H54 (cell line): Measurements from ENCODE around the gene RACGAP1.
"Not testable (repeated sequence)": the region's sequence is repeated elsewhere in the genome, so short reads cannot be mapped to it uniquely, and the experiment has no call there.

Source experiments
- DNase-seq: peaks from one replicate; pipeline ENCODE4 v3.0.0; 2011; ENCODE audit warnings: low spot score, mixed read lengths; ENCODE audit not compliant: insufficient read length
- FAIRE-seq: peaks from 3 replicates; lab custom pipeline; 2011; peaks lifted over from hg19 to GRCh38; lab: Jason Lieb, UNC
- POLR2A ChIP-seq: IDR thresholded peaks from 2 replicates; pipeline ENCODE4 v1.6.1; 2011; ENCODE audit warnings: low read depth, mild to moderate bottlenecking, low read length

RACGAP1 gene

DNA sequence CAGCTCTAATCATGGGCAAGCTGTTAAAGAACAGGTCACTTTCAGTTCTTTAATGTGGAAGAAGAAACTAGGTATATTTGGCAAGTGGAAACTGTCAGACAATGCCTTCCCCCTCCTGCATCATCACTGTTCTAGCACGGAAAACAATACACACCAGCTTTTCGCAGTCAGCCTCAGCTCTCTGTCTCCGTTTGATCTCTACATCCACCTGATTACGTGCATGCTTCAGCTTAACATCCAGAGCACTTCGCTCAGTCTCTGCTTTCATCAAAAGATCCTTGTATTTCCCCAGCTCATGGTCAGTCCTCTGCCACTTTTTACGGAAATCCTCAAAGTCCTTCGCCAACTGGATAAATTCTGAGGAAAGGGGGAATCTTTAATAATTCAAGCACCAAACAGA lies 19.0 kb downstream of the RACGAP1 start:
- no peak for TF ChIP-seq POLR2A
- DNase-seq (no peak), FAIRE-seq (no peak)

DNA sequence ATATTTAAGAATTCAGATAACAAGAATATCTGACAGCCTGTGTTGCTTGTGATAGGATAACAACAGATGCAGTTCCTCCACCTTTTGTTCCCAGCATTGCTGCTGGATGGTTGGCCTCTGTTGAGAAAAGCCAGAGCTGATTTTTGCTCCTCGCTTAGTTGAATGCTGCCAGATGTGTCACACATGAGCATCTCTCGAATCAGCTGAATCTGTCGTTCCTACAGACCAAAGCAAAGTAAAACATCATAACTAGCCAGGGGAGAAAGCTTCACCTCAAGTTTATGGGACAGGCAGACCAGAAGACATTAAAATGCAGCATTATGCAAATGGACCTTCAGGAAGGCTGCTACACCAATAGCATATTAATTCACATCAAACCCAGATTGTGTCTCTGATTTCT lies 20.1 kb downstream of the RACGAP1 start:
- no peak for TF ChIP-seq POLR2A

DNA sequence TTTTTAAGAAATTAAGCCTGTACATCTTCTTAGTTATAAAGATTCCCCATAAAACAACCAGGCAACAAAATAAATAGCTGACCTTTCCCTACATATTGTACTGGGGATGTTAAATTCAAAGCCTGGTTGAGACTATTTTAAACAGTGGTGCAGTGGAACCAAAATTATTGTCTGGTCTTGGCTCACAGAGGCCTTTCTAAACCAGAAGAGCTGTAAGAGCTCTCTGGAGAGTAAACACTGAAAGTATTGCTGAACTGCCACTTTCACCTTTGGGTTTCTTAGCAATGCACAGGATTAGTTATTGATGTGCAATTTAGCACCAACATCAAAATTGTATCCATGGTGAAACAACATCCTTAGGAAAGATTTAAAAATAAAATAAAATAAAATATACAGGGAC lies 20.6 kb downstream of the RACGAP1 start:
- DNase-seq (no peak), FAIRE-seq (no peak)
- no peak for TF ChIP-seq POLR2A

More for the DNA sequence above, 20.1 kb downstream of the RACGAP1 start:
- no peak for DNase-seq
- no peak for FAIRE-seq

DNA sequence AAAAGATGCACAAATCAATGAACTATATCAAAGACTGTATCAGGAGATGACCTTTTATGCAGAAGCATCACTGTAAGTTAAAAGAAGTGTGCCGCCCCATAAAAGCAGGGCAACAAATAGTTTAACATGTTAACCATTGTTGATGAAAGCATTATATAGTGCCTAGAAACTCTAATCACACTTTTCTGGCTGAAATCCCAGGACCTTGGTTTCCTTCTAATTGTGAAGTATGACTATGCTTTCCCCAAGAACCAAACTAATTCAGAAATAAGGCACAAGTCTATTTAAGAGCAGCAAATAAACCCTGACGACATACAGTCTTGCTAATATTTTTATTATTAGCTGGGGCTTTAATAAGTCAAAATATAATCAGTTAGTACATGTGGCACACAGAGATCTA lies 21.7 kb downstream of the RACGAP1 start:
- DNase-seq (no peak), FAIRE-seq (no peak)
- no peak for TF ChIP-seq POLR2A

DNA sequence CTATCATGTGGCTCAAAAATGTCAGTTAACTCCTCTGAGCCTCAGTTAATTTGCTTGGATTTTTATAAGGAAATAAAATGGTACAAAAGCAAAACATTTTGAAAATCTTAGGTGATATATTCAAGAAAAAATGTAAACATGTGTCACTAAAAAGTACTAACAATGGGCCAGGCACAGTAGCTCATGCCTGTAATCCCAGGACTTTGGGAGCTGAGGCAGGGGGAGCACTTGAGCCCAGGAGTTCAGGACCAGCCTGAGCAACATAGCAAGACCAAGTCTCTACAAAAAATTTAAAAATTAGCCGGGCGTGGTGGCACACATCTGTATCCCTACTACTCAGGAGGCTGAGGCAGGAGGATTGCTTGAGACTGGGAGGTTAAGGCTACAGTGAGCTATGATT lies 26.8 kb downstream of the RACGAP1 start:
- DNase-seq, result no peak
- FAIRE-seq, result no peak
- no peak for TF ChIP-seq POLR2A

DNA sequence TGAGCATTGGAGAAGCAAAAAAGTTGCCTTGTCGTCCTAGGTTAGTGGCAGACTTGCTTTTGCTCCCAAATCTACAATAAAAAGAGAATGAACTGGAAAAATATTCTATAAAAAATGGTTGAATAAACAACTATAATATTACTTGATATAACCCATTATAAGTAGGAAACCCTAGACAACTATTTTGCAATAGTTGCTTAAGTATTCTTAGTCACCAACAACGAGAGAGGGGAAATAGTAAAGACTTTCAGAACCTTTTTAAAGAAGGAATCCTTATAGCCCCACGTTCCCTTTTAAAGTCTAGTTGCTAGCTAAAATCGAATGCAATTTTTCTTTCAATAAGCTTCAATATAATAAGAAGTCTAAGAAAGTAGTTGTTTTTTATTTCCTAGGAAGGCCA lies 35.0 kb downstream of the RACGAP1 start:
- FAIRE-seq (no peak), DNase-seq (no peak)
- TF ChIP-seq POLR2A, result no peak

DNA sequence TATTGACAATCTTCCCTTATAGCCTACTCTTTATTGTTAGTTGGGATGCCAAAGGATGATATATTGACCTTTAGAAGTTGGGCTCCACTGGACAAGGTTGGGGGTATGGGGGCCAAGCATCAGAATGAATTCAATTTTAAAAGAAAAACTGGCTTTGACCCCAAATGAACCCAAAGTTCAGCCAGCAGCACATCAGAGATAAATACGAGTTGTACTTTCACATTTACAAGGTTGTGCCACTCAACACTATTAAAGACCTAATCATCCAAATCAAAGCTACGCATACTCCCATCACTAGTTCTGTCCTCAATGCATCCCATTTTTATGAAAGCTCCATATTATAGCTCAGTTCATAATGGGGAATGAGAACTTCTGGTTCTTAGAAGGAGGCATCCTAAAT lies 35.9 kb downstream of the RACGAP1 start:
- not testable (repeated sequence) for FAIRE-seq, DNase-seq

DNA sequence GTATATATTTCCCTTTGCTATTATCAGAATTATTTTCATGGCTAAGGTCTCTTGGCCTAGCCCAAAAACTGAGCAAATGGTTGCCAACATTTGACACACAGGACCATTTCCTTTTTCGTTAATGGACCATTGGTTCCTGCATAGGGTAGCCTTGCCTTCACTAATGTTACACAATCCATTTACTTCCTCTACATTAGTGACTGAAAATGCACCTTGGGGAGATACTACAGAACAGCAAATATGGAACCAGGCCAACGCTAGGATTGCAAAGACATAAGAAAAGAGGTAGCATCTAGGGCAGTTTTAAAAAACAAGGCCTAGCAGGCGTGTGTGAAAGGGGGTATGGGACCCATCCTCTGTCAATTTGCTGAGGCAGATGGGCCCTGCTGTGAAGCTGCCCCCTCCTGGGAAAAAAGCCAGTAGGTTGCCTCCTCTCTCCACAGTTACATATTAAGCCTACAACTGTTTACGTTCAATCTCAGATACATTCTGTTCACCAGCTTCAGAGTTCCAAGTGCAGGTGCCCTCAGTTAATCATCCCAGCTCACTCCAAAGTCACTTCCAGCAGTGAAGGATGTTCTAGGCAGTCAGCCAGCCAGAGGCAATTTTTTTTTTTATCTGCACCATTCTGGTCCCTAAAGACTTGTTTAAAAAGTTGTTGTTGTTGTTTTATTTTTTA lies 37.5 kb downstream of the RACGAP1 start:
- TF ChIP-seq POLR2A, result no peak
- FAIRE-seq, result no peak
- no peak for DNase-seq

DNA sequence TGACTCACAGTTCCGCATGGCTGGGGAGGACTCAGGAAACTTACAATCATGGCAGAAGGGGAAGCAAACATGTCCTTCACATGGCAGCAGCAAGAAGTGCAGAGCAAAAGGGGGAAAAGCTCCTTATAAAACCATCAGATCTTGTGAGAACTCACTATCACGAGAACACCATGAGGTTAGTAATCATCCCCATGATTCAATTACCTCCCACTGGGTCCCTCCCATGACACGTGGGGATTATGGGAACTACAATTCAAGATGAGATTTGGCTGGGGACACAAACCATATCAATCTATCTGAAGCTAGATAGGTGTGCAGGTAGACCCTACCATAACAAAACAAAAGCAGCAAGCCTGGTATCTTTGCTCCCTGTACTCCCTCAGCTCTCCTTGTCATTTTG lies 38.8 kb downstream of the RACGAP1 start:
- DNase-seq, FAIRE-seq: not testable (repeated sequence)

DNA sequence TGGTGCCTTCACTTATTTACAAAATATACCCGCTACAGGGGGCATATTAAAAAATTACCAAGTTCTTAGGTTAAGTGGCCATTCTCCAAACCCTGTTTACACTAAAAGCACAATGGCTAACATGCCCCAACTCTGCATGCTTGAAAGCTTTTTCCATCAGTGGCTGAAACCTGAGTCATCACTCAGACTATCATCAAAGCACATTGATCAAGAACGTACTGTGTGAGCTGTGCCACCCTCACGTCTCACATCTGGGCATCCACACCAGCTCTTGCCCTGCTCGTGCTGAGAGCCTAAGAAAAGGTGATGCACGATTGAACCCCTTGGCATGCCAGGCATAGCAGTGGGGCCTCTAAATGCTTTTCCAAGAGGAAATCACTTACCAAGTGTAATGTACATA lies 39.3 kb downstream of the RACGAP1 start:
- no peak for DNase-seq
- no peak for TF ChIP-seq POLR2A
- FAIRE-seq, result no peak

DNA sequence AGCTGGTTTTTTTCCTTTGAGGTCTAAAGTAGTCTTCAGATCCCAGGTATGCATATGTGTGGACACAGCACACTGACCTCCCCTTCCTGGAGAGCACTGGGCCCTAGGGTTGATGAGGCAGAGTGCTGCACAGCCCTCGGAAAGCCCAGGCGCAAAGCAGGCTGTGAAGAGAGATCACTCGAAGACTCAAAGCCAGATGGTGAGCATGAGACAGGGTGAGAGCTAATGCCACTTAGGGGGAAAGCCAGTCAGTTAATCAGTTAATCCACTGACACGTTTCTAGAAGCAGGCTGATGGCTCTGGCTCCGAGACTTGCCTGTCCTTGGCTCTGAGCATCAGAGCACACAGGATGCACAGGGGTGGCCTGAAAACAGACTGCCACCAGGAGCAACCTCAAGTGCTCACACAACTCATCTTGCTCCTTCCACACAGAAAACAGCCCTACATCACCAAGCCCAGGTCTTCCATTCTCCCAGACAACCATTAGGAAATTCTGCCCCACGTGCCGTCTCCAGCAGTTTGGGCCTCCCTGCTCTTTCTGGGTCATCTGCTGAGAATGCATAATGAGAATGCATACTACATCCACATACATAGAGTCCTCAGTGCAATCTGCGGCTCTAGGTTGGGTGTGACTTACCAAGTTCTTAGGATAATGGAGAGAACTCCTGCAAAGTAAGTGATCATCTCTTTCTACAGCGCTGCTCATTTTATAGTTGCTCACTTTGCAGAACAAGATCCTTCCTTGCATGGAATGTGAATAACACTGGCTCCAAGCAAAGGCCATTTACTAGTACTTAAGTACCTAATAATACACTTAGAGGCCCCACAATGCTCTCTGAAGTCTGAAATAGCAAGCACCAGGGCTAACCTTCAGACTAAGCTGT lies 40.6 kb downstream of the RACGAP1 start:
- TF ChIP-seq POLR2A, result no peak
- FAIRE-seq, result no peak
- DNase-seq, result no peak

DNA sequence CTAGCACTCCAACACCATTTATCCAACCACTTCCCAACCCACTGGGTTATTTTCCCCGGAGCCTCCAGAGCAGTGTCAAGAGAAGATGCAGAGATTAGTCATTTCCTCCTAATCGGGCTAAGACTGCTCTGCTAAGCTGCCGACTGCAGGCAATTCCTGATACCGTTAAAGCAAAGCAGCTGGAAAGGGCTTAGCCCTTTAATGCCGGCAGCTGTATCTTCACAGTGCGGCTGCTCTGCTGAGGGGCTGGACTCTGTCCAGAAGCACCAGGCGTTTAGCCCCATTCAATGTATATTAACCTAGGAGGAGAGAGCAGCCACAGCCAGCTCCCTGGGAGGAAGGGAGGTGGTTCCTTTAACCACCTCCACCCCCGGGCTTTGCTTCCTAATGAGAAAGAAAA lies 41.4 kb downstream of the RACGAP1 start:
- DNase-seq (no peak), FAIRE-seq (peak; percentile 86)
- no peak for TF ChIP-seq POLR2A

DNA sequence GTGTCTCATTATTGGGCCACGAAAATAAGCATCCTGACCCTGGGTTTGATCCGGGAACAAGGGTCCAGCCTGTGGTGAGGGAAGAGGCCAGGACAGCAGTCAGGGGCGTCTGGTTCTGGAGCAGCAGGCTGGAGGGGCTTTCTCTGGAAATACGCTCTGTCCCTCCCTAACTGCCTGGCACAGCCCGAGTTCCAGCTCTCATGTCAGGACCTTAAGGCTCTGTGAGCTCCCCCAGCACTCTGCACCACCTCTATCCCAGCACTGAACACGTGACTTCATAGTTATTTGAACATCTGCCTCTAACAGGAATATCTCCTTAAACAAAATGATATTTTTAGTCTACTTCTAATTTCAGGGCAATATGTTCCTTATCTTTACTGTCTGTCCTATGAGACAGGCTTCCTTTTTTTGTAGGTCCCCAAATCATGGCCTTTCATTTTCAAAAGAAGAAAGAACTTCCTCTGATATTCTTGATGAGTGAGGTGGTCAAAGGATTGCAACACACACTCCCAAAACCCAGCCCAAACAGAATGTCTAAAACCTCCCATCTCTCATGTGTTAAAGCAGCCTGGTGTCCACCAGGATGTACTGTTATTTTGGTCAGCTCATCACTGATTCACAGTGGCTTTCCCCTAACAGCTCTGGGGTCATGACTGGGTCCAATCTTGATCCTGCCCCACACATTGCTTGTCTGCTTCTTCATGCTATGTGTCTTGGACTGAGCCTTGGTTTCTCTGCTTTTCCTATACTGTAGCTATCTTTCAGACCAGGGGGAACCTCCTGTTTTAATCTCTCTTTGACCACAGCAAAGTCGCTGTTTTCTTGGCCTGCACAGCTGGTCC lies 42.8 kb downstream of the RACGAP1 start:
- no peak for FAIRE-seq
- TF ChIP-seq POLR2A, result no peak
- DNase-seq, result no peak
